DMS 273 (cell line): ENCODE results near the gene CRKL.

Source experiments
- DNase-seq: peaks from one replicate; lab custom pipeline; 2025; ENCODE audit not compliant: unreplicated experiment; lab: John Stamatoyannopoulos, UW

Gene CRKL

GRCh38 chr22:20951151-20951931, 34.1 kb downstream of the CRKL start:
- no peak for DNase-seq

- DNase-seq: no peak
These were observed 34.7 kb downstream of the CRKL start for GRCh38 chr22:20951932-20952380.

- peak; percentile 48 for DNase-seq
These were observed 35.5 kb downstream of the CRKL start for GRCh38 chr22:20952544-20953341.

GRCh38 chr22:20953342-20953608, 36.1 kb downstream of the CRKL start:
- DNase-seq: no peak

- no peak for DNase-seq
These were observed 36.7 kb downstream of the CRKL start for GRCh38 chr22:20953668-20954500.

DNA sequence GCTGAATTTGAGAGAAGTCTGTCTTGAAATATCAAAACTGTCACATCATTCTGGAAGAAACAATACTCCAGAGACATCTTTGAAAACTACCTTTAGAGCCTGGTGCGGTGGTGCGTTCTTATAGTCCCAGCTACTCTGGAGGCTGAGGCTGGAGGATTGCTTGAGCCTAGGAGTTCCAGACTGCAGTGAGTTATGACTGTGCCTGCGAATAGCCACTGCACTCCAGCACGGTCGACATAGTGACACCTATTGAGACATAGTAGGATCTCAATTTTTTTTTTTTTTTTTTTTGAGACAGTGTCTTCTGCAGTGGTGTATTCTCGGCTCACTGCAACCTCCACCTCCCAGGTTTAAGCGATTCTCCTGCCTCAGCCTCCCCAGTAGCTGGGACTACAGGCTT, 38.3 kb downstream of the CRKL start:
- no peak for DNase-seq

GRCh38 chr22:20956258-20957101, 39.3 kb downstream of the CRKL start:
- peak; percentile 66 for DNase-seq

- DNase-seq: peak; percentile 44
These were observed 40.0 kb downstream of the CRKL start for GRCh38 chr22:20957102-20957682.

- peak; percentile 65 for DNase-seq
These were observed 40.6 kb downstream of the CRKL start for GRCh38 chr22:20957683-20958431.

DNA sequence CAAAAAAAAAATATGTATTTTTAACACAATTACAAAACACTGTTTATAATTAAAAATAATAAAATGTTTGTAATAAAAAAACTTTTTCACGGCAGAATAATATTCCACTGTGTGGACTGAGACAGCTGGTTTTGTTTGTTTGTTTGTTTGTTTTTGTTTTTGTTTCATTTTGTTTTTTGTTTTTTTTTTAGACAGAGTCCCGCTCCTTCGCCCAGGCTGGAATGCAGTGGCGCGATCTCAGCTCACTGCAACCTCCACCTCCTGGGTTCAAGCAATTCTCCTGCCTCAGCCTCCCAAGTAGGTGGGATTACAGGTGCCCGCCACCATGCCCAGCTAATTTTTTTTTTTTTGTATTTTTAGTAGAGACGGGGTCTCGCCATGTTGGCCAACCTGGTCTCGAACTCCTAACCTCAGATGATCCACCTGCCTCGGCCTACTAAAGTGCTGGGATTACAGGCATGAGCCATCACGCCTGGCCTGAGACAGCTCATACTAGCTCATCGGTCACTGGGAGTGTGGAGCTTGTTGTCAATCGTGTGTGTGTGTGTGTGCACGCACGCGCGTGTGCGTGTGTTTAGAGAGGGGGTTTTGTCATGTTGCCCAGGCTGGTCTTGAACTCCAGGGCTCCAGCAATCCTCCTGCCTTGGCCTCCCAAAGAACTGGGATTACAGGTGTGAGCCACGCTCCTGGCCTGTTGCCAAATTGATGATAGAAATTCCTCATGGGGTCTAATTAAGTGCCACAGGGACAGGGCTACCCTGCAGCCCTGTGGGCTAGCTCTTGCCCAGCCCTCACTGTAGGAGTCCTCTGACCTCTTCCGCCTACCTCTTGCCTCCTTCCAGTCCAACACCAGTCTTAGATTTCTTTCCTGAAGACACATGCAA, 42.6 kb downstream of the CRKL start:
- DNase-seq: no peak

GRCh38 chr22:20960609-20961008, 43.4 kb downstream of the CRKL start:
- DNase-seq: no peak

DNA sequence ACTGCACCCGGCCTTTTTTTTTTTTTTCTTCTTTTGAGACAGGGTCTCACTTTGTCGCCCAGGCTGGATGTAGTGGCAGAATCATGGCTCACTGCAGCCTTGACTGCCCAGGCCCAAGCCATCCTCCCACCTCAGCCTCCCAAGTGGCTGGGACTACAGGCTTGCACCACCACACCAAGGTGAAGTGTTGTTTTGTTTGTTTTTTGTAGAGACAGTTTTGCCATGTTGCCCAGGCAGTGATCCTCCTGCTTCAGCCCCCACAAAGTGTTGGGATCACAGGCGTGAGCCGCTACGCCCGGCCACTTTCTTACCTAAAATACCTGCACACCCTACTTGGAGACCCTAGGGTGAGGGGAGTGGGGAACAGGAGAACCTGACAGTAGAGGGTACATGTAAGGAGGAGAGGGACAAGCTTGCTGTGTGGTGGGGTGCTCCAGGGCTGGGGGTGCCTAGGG, 45.3 kb downstream of the CRKL start:
- no peak for DNase-seq

- DNase-seq: no peak
These were observed 46.2 kb downstream of the CRKL start for GRCh38 chr22:20963201-20964052.

DNA sequence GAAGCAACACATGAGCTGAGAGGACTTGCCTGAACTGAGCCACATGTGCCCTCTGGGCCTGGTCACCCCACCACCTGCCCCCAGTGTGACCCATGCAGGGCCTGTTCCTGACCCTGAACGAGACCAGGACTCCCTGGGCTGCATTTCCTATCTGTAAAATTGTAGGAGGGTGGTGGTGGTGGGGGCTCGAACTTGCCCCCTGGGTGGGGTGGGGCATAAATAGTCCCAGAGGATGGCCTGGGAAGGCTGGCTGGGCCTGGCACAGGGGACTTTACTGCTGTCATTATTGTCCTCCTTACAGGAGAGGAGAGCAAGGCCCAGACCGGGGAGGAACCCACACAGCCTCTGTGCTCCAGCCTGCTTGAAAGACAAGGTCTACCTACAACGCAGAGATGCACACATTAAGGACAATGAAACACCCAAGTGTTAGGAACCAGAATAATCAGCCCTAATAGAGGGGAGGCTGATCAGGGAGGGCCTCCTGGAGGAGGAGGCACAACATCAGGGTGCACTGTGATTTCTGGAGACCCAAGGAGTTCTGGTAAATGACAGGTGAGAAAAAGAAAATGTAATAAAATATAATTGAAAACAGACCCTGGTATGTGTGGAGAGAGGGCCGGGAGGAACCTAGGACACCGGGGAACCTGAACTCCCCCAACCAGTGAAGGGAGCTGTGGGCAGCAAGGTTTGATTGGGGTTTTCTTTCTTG, 47.0 kb downstream of the CRKL start:
- DNase-seq: no peak

DNA sequence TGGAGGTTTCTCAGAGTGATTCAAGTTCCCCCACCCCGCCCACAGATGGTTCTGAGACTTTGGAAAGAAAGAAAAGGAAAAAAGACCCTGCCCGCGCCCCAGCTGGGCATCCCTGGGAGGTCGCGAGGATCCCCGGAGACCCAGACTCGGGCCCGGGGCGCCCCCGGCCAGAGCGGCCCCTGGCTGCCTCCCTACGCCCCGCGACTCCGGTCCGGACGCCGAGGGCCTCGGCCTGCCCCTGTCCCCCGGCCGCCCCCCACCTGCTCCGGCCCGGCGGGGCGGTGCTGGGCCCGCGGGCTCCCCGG, 47.5 kb downstream of the CRKL start:
- no peak for DNase-seq

DNA sequence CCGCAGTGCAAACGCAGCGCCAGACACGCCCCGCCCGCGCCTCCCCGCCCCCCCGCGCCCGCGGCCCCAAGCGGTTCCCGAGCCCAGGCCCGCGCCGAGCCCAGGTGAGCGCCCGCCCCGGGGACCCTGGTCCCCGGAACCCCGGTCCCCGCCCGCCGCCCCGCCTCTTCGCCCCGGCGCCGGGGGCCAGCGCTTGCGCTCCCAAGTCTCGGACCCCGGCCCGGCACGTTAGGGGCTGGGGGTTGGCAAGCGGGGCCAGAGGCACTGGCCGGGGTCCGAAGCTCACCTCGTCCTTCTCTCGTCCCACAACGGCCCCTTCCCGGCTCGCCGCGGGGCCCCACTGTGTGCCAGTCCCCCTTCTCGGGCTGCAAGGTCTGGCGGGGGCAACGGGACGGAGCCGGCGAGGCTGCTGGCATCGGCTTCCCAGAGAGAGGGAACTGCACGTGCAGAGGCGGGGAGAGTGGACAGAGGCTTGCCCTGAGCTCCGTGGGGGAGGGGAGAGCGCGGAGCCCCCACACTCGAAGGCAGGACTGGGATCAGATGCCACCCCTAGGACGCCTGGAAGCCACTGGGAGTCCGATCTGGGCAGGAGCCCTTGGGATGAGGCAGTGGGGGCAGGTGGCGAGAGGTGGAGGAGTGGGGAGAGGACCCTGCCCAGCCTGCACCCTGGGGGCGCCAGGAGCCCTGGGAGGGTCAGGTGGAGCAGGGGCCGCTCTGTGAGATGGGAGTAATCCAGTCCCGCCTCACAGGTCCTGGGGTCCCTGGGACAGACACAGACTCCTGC, 48.1 kb downstream of the CRKL start:
- no peak for DNase-seq
